Measurements from ENCODE around the gene PSEN2.
"Not testable (repeated sequence)": the region's sequence is repeated elsewhere in the genome, so short reads cannot be mapped to it uniquely, and the experiment has no call there.

Gene PSEN2

DNA sequence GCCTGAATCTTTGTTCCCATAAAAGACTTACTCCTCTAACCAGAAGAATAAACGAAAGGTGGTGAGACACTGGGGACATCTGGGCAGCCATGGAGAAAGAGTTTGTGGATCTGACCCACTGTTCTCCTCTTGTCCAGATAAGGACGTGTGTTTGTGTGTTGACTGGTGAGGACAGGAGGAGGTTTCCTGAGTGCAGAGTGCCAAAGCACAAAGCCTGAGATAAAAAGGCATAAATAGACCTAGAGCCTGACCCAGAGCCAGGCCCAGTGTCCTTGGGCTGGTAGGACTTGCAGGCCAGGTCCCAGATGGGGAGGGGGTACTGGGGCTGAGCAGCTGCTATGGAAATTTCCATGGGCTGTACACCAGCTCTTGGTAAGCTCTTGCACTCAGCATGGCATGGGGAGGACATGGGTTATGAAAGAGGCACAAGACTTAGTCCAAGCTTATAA is 50.1 kb downstream of the PSEN2 start:
- no peak for DNase-seq

DNA sequence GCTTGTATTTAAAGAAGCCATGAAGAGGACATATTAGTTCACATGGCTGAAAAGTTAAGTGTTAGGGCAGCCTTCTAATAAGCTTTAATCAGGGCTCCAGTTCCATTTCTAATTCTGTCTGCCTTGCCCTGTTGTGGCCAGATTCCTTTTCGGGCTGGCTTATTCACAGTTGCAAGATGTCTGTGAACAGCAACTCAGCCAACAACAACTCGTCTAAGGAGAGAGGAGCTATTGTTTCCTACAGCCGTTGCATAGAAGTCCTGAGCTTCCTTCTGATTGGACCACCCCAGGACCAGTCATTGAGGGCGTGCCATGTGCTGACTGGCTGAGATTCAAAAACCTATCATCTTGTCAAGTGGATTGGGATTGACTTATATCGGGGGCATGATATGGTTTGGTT is 51.1 kb downstream of the PSEN2 start:
- DNase-seq: no peak

DNA sequence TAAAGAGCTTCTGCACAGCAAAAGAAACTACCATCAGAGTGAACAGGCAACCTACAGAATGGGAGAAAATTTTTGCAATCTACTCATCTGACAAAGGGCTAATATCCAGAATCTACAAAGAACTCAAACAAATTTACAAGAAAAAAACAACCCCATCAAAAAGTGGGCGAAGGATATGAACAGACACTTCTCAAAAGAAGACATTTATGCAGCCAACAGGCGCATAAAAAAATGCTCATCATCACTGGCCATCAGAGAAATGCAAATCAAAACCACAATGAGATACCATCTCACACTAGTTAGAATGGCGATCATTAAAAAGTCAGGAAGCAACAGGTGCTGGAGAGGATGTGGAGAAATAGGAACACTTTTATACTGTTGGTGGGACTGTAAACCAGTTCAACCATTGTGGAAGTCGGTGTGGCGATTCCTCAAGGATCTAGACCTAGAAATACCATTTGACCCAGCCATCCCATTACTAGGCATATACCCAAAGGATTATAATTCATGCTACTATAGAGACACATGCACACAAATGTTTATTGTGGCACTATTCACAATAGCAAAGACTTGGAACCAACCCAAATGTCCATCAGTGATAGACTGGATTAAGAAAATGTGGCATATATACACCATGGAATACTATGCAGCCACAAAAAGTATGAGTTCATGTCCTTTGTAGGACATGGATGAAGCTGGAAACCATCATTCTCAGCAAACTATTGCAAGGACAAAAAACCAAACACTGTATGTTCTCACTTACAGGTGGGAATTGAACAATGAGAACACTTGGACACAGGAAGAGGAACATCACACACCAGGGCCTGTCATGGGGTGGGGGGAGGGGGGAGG is 59.1 kb downstream of the PSEN2 start:
- not testable (repeated sequence) for DNase-seq

DNA sequence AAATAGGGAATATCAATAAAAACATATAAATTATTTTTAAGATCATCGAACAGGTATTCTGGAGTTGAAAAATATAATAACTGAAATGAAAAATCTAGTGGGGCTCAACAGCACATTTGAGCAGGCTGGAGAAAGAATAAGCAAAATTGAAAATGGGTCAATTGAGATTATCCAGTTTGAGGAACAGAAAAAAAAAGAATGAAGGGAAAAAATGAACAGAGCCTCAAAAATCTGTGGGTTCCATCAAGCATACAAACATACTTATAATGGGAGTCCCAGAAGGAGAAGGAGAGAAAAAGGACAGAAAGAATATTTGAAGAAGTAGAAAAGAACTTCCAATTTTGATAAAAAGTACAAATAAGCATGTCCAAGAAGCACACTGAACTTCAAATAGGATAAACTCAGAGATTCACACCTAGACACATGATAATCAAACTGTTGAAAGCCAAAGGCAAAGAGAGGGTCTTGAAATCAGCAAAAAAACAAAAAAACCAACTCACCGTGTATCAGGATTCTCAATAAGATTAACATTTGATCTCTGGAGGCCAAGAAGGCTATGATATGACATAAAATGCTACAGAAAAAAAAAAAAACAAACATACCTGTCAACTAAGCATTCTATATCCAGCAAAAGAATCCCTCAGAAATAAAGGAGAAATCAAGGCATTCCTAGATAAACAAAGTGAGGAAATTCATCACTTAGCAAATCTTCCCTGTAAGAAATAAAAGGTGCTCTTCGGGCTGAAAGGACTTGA is 64.2 kb downstream of the PSEN2 start:
- DNase-seq: no peak

DNA sequence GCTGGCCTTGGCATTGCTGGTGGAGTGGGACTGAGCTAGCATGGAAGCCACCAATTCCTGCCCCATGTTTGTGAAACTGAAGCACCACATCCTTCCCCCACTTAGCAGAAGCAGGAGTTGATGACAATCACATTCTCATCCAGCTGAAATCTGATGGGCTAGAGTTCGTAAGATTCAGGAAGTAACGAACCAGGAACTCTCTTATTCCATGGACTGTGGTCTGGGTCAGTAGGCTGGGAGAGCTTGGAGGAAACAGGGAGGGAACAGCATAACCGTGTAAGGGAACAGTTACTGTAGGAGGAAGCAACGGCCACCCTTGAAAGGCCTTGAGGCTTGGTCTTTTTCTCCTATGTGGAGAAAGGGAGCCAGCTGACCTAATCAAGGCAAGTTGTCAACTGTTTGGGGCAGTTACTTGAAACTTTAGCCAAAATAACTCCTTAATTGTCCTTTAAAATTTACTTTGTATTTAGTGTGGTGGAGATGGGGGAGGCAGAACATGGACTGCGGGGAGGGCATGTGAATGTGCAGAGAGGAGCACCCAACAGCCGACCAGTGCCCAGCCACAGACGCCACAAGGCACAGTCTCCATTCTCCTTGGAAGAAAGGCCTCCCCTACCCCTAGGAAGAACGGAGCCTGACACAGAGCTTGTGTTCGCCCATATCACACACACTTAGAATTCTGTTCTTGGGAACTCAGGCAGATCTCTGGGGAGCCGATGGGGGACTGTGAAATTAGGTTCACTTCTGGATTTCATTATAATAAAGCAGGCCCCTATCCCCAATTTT is 67.7 kb downstream of the PSEN2 start:
- DNase-seq: no peak

DNA sequence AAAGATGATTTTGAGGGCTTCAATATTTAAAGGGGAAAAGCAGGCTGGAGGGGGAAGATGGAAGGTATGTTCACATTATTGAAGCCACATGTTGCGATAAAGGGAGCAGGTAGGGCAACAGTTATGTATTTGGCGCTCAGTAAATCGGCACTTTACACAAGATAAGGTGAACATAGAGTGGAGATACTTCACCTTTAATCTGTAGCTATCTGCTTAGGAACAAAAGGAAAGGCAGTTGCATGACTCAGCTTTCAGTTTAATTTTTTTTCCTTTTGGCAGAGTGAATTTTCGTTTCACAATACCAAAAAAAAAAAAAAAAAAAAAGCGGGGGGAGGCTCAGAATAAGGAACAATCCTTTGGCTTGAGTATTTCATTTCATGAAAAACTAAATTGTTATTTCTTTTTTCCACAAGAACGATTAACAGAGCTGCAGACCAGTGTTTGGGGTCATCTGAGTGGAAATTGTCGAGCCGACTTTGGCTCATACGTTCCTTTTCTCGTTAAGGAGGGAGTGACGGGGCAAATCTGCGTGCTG is 68.6 kb downstream of the PSEN2 start:
- no peak for DNase-seq

DNA sequence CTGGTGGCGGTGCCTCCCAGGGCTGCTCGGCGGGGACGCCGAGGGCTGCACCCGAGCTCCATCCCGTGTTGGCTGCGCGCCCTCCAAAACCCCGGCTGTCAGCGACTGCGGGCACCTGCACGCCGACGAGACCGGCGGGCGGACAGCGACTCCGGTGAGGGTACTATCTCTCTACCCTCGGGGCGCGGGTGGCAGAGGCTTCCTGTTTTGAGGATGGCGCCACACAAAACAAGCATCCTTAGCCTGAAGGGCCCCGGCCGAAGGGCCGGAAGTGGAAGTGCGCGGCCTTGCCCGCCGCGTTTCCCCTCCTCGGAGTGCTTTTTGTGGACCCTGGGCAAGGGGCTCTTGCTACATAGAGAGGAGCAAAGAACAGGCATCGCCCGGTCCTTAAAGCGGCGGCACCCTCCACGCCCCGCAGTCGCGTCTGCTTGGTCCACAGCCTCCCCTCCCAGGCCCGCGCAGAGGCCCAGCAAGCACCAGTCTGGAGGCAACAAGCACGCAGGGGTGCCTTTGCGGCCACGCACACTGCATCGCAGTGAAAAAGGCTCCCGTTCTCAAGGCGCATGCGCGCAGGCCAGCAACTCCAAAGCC is 69.1 kb downstream of the PSEN2 start:
- peak in 1 of 2 donors; percentile 66 for DNase-seq

DNA sequence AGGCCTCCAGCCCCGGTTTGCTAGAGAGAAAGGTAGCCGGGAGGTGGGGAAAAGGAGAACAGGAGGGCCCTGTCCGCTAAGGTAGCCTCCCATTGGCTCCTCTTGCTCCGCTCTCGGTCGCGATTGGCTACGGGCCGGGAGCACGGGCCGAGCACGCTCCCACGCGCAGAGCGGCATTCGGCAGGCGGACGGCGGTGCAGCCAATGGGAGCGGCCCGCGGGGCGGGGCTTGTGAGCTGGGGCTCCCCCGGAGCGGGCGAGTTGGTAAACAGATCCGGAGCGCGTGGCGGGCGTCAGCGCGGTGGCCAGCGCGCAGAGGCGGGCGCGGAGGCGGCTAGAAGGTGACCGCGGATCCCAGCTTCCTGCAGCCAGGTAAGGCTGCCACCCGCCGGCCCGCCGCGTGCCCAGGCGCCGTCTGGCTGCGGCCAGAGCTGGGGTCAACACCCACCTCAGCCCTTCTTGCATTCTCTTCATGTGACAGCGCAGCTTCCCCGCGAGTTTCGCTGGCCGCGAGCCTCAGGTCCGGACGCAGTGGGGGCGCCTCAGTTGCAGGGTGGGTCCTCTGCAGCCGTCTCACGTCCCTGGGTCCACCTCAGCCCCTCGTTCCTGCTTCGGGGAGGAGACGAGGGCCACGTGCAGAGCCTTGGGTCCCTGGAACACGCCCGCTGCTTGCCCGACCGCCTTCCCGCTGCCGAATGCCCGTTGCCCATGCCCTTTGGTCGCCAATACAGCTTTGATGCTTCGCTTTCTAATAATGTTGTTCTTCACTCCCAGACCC is 69.8 kb downstream of the PSEN2 start, which contains the start of gene COQ8A:
Gene COQ8A, plus strand, starts transcription at position 266 of the 777 bp plus-strand sequence. CDS start 21,092 bp downstream, outside the sequence.
- DNase-seq: peak; percentile 98 to 99

DNA sequence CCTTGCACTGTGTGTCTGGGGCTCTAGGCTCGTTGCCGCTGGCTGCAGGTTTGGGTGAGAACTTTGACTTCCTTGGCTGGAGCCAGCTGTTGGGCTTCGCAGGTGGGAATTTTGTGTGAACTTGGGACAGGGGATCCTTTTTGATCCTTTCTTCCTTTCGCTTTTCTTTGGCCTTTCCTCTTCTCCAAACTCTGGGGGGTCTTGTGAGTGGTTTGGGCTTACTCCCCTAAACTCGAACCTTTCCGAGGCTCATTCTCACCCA is 70.3 kb downstream of the PSEN2 start:
- no peak for DNase-seq

DNA sequence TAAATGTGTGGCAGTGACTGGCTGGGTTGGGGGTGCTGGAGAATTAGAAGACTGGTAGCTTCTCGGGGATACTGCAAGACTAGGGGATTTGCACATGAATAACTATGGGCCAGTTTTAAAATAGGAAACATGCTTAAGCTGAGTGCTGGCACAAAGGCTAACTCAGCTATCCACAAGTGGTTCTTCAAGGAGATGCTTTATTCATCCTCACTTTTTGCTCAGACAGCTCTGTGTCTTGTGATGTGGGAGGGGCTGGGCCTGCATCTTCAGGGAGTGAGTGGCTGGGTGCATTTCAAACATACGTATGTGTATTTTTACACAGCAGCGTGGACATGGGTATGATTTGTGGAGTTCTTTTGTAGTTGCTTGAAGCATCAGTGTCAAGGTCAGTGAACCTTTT is 72.0 kb downstream of the PSEN2 start:
- DNase-seq: no peak

DNA sequence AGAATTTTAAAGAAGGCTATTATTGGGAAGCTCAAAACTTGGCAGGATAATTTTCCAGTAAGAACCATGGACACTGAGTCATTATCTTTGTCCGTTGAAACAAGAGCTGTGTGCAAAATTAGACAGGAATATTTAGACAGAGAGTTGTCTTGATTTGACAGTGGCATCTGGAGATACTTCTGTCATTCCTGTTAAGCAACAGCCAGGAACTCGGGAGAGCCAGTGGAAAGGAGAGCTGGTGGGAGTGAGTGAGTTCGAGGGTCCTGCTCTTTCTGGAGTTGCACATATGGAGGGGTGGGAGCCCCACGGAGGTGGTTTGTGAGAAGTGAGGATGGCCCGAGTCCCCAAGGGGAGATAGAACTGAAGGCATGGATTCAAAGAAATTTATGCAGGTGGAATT is 72.7 kb downstream of the PSEN2 start:
- no peak for DNase-seq

DNA sequence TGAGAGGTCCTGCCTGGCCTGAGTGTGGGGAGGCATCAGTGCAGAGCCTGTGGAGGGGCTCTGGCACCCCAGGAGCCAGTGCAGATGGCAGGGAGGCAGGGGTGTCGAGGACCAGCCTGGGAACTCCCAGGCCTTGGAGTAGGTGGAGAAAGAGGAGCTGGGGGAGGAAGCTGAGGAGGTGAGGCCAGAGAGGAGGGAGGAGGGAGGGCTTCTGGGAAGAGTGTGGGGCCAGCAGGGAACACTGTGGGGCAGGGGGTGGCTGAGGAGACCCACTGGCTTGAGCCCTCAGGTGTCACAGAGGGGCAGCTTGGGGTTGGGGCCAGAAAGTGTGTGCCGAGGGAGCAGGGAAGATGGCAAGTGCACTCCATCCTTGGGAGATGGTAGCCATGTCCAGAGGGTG is 73.5 kb downstream of the PSEN2 start:
- DNase-seq: no peak

DNA sequence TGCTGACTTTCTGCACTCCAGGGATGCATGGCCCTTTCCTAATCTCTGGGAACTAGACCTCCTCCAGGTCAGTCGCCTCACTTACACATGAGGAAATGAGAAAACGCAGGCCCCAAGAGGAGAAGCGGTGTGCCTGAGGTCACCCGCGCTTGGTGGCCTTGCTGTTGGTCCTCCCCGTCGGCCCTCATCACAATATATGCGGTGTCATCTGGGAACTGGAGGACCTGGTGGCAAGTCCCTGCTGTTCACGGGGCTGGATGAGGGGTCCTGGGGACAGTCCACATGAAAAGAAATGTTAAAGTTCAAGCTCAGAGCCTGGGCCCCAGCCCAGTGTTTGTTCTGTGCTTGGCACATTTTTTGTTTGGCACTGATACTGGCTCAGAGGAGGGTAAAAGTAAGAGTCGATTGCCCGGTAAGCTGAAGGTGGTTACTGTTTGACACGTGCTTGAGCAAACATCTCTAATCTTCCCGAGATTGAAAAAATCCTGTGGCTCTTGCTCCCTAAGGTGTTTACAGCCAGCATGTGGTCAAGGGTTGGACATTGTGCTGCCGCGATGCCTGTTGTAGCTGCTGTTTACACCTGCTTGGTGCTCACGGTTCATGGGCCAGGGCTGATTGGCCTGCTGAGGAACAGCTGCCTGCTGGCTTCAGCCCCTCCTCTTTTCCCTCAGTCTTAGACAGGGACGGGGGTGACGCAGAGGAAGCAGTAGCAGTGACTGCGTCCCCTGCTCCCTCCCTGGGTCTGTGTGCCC is 74.9 kb downstream of the PSEN2 start:
- DNase-seq: no peak
